ENCODE results near the gene EIPR1.

DNA sequence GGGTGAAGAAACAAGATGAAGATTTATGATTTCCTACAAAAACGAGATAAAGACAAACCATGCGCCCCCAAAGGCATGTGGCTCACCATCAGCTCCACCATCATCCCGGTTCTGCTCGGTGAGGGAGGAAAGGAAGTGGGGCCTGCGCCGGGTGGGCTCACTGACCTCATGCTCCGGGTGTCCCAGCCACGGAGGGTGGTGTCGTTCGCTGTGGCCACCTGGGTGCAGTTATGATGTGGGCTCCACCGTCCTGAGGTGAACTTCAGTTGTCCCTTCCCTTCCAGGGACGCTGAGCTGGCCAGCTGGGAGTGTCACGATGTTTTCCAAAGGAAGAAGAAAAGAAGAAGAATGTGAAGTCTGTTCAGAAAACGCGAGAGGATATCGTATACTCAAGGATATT lies 180.9 kb downstream of the EIPR1 start:
- TF ChIP-seq POLR2A (IDR thresholded peaks at IDR 0.05) (no peak), CTCF (IDR thresholded peaks at IDR 0.05) (no peak)

Measured in ovary (tissue), 3 donors.